ENCODE data around the gene SCARF2. TPM values are rescaled to one million over a fixed set of nuclear protein-coding genes. Genes with fewer than 3 reads are reported as not detected.
"Not testable (repeated sequence)": the region's sequence is repeated elsewhere in the genome, so short reads cannot be mapped to it uniquely, and the experiment has no call there.

Gene SCARF2
- total RNA-seq, 1 experiment from 2014 or later: 26.3 TPM

DNA sequence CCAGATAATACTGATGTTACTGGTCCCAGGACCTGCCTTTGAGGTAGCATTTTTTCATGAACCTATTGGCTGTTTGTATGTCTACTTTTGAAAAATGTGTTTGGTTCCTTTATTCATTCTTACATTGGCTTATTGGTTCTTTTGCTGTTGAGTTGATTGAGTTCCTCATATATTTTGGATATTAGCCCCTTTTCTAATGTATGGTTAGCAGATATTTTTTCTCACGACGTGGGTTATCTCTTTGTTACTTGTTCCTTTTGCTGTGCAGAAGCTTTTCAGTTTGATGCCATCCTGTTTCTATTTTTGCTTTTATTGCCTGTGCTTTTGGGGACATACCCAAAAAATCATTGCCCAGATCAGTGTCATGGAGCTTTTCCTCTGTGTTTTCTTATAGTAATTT is 53.5 kb downstream of the SCARF2 start:
- H3K4me1 Mint-ChIP-seq: peaks cover 13% of the 10 kb centered on the region
- no peaks in the 10 kb centered on the region for H3K27me3 Mint-ChIP-seq (ENCODE audit: low read depth)
- H3K36me3 Mint-ChIP-seq: no peaks in the 10 kb centered on the region
- TF ChIP-seq, protein P1, sequence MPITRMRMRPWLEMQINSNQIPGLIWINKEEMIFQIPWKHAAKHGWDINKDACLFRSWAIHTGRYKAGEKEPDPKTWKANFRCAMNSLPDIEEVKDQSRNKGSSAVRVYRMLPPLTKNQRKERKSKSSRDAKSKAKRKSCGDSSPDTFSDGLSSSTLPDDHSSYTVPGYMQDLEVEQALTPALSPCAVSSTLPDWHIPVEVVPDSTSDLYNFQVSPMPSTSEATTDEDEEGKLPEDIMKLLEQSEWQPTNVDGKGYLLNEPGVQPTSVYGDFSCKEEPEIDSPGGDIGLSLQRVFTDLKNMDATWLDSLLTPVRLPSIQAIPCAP (CRISPR knock-in tag; IDR thresholded peaks at IDR 0.05): no peak
- TF ChIP-seq ATF1 (CRISPR knock-in tag; IDR thresholded peaks at IDR 0.05) (no peak), ZNF219 (CRISPR knock-in tag; IDR thresholded peaks at IDR 0.05; ENCODE audit: borderline replicate concordance) (no peak), MYBL2 (CRISPR knock-in tag; IDR thresholded peaks at IDR 0.05) (no peak)
- TF ChIP-seq, protein P2, sequence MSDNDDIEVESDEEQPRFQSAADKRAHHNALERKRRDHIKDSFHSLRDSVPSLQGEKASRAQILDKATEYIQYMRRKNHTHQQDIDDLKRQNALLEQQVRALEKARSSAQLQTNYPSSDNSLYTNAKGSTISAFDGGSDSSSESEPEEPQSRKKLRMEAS (CRISPR knock-in tag; IDR thresholded peaks at IDR 0.05): no peak
- ATAC-seq (no peak), DNase-seq (ENCODE audit: low spot score) (no peak)
- POLR2A ChIA-PET: no interaction called here
- no peak overlapping the region for H3K27ac Mint-ChIP-seq
- H3K9me3 Mint-ChIP-seq: peaks cover 4% of the 10 kb centered on the region
- H3K4me3 Mint-ChIP-seq: no peak overlapping the region
- CTCF ChIA-PET: no interaction called here

DNA sequence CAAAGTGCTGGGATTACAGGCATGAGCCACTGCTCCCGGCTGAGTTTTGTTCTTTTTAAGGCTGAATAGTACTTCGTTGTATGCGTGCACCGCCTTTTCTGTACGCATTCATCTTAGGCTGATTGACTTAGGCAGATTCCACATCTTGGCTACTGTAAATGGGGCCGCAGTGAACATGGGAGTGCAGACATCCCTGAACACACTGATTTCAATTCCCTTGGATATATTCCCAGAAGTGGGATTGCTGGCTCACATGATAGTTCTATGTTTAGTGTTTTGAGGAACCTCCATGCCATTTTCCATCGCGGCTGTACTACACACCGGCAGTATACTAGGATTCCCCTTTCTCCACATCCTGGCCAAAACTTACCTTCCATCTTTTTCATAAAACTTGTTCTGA is 54.1 kb downstream of the SCARF2 start:
- TF ChIP-seq MXD4 (CRISPR knock-in tag; IDR thresholded peaks at IDR 0.05; ENCODE audit: borderline replicate concordance): no peak
- TF ChIP-seq ZBTB21 (CRISPR knock-in tag; IDR thresholded peaks at IDR 0.05; ENCODE audit: borderline replicate concordance): no peak
- TF ChIP-seq, protein P1 (CRISPR knock-in tag; IDR thresholded peaks at IDR 0.05): no peak
- TF ChIP-seq NFYB (CRISPR knock-in tag; conservative IDR thresholded peaks at IDR 0.05; ENCODE audit: low read depth): no peak
- no peak for TF ChIP-seq NR3C1 (CRISPR knock-in tag; conservative IDR thresholded peaks at IDR 0.05; ENCODE audit: low read depth)
- TF ChIP-seq ETV6 (CRISPR knock-in tag; IDR thresholded peaks at IDR 0.05): no peak
- Mint-ChIP-seq H3K4me1 (peaks cover 14% of the 10 kb centered on the region), H3K36me3 (no peaks in the 10 kb centered on the region), H3K27ac (no peak overlapping the region), H3K27me3 (ENCODE audit: low read depth) (no peaks in the 10 kb centered on the region), H3K4me3 (no peak overlapping the region), H3K9me3 (no peaks in the 10 kb centered on the region)
- ATAC-seq: no peak
- ChIA-PET CTCF (no interaction called here), POLR2A (no interaction called here)
- no peak for DNase-seq (ENCODE audit: low spot score)

DNA sequence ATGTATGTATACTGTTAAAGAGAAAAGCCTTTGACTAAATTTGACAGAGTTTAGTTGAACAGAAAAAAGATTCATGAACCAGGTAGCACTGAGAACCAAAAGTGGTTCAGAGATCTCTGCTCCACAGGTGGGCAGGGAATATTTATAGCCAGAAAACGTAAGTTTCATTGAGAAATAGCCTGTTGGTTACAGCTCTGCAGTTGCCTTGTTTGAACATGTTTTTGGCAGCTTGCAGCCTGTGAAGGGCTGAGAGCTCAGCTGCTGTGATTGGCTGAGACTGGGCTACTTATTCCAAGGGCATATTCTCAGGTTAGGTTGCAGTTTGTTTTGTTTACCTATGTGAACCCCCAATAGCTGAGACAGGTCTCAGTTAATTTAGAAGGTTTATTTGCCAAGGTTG is 57.1 kb downstream of the SCARF2 start:
- ATAC-seq (0 out of 2 replicates have a peak, but pooled peaks have one; percentile 41), DNase-seq (ENCODE audit: low spot score) (no peak)
- no peaks in the 10 kb centered on the region for H3K36me3 Mint-ChIP-seq
- no peak for TF ChIP-seq ELF4 (CRISPR knock-in tag; IDR thresholded peaks at IDR 0.05; ENCODE audit: low read depth)
- TF ChIP-seq, protein P3, sequence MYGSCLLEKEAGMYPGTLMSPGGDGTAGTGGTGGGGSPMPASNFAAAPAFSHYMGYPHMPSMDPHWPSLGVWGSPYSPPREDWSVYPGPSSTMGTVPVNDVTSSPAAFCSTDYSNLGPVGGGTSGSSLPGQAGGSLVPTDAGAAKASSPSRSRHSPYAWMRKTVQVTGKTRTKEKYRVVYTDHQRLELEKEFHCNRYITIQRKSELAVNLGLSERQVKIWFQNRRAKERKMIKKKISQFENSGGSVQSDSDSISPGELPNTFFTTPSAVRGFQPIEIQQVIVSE (CRISPR knock-in tag; IDR thresholded peaks at IDR 0.05; ENCODE audit: borderline replicate concordance): no peak
- no peak for TF ChIP-seq ESRRA (CRISPR knock-in tag; IDR thresholded peaks at IDR 0.05; ENCODE audit: borderline replicate concordance)
- TF ChIP-seq, protein P4, sequence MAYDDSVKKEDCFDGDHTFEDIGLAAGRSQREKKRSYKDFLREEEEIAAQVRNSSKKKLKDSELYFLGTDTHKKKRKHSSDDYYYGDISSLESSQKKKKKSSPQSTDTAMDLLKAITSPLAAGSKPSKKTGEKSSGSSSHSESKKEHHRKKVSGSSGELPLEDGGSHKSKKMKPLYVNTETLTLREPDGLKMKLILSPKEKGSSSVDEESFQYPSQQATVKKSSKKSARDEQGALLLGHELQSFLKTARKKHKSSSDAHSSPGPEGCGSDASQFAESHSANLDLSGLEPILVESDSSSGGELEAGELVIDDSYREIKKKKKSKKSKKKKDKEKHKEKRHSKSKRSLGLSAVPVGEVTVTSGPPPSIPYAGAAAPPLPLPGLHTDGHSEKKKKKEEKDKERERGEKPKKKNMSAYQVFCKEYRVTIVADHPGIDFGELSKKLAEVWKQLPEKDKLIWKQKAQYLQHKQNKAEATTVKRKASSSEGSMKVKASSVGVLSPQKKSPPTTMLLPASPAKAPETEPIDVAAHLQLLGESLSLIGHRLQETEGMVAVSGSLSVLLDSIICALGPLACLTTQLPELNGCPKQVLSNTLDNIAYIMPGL (CRISPR knock-in tag; IDR thresholded peaks at IDR 0.05): no peak
- no peak for TF ChIP-seq EMX1 (CRISPR knock-in tag; IDR thresholded peaks at IDR 0.05)
- TF ChIP-seq, protein P5, sequence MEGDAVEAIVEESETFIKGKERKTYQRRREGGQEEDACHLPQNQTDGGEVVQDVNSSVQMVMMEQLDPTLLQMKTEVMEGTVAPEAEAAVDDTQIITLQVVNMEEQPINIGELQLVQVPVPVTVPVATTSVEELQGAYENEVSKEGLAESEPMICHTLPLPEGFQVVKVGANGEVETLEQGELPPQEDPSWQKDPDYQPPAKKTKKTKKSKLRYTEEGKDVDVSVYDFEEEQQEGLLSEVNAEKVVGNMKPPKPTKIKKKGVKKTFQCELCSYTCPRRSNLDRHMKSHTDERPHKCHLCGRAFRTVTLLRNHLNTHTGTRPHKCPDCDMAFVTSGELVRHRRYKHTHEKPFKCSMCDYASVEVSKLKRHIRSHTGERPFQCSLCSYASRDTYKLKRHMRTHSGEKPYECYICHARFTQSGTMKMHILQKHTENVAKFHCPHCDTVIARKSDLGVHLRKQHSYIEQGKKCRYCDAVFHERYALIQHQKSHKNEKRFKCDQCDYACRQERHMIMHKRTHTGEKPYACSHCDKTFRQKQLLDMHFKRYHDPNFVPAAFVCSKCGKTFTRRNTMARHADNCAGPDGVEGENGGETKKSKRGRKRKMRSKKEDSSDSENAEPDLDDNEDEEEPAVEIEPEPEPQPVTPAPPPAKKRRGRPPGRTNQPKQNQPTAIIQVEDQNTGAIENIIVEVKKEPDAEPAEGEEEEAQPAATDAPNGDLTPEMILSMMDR (IDR thresholded peaks at IDR 0.05): no peak
- TF ChIP-seq, protein P6, sequence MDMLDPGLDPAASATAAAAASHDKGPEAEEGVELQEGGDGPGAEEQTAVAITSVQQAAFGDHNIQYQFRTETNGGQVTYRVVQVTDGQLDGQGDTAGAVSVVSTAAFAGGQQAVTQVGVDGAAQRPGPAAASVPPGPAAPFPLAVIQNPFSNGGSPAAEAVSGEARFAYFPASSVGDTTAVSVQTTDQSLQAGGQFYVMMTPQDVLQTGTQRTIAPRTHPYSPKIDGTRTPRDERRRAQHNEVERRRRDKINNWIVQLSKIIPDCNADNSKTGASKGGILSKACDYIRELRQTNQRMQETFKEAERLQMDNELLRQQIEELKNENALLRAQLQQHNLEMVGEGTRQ (CRISPR knock-in tag; IDR thresholded peaks at IDR 0.05): no peak
- H3K9me3 Mint-ChIP-seq: no peaks in the 10 kb centered on the region
- H3K27ac Mint-ChIP-seq: peak overlapping the region; percentile 19; the same call in 1 of the 2 replicates
- no peak overlapping the region for H3K4me3 Mint-ChIP-seq
- no peaks in the 10 kb centered on the region; the same call in none of the 2 replicates for H3K27me3 Mint-ChIP-seq (ENCODE audit: low read depth)
- CTCF ChIA-PET: interaction anchor here (0.6 to 3.1 kb wide), 3 partner anchors 38 to 61 kb away, joined by 3 to 14 read pairs (median 3); partner anchors contain the start of gene DGCR6L
- POLR2A ChIA-PET: no interaction called here
- peaks cover 15% of the 10 kb centered on the region for H3K4me1 Mint-ChIP-seq

DNA sequence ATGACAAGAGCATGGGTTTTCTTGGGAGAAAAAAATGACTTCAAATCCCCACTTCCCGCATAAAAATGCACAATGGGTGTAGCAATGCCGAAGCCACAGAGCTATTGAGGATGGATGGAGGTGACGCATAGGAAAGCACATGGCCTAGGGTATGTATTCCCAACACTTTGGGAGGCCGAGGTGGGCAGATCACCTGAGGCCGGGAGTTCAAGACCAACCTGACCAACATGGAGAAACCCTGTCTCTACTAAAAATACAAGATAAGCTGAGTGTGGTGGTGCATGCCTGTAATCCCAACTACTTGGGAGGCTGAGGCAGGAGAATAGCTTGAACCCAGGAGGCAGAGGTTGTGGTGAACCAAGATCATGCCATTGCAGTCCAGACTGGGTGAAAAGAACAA is 58.9 kb downstream of the SCARF2 start:
- H3K27me3 Mint-ChIP-seq (ENCODE audit: low read depth): peaks cover 10% of the 10 kb centered on the region
- DNase-seq (ENCODE audit: low spot score); H3K4me3 Mint-ChIP-seq; H3K36me3 Mint-ChIP-seq; CTCF ChIA-PET; H3K9me3 Mint-ChIP-seq; POLR2A ChIA-PET; H3K27ac Mint-ChIP-seq; ATAC-seq: not testable (repeated sequence)
- peaks cover 22% of the 10 kb centered on the region for H3K4me1 Mint-ChIP-seq

Measured in WTC11 (cell line).